Epithelial cell of proximal tubule (primary cell): ENCODE data around the gene KSR1. TPM values are rescaled to one million over a fixed set of nuclear protein-coding genes. Genes with fewer than 3 reads are reported as not detected.

ENCODE experiments used
- DNase-seq: peaks from one replicate; pipeline ENCODE4 v3.0.0-alpha.2; 2011; ENCODE audit warnings: low read depth
- H3K4me3 ChIP-seq: 2 replicates; pipeline ENCODE4 v1.5.1; 2011; ENCODE audit warnings: low read depth, mild to moderate bottlenecking, low read length
- total RNA-seq: library from RNA; depleted of rRNA; stranded (reverse); fragments of >200 nt; gene quantifications from 2 replicates; pipeline ENCODE4 v1.2.3, GENCODE V29; 2015
- TF ChIP-seq, protein P1 (sequence below): conservative IDR thresholded peaks from 2 replicates; pipeline ENCODE4 v1.5.1; 2012; ENCODE audit warnings: low read depth, mild to moderate bottlenecking, low read length

The KSR1 gene
- total RNA-seq, 1 donor from 2014 or later: 19.9 TPM

DNA sequence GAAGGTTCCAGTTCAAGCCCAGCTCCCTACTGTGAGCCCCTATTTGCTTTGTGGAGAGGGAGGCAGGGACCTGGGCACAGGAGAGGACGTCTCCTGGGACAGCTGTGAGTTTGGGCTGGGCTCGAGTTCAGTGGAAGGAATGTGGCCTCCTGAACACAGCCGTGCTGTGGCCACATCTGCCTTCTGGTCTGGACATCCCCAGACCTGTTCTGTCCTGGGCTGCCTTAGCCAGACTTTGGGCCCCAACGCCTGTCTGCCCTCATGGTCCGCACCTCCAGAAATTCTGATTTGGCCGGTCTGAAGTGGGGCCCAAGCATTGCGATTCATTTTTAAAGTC lies 114.3 kb downstream of the KSR1 start:
- DNase-seq: no peak
- TF ChIP-seq, protein P1, sequence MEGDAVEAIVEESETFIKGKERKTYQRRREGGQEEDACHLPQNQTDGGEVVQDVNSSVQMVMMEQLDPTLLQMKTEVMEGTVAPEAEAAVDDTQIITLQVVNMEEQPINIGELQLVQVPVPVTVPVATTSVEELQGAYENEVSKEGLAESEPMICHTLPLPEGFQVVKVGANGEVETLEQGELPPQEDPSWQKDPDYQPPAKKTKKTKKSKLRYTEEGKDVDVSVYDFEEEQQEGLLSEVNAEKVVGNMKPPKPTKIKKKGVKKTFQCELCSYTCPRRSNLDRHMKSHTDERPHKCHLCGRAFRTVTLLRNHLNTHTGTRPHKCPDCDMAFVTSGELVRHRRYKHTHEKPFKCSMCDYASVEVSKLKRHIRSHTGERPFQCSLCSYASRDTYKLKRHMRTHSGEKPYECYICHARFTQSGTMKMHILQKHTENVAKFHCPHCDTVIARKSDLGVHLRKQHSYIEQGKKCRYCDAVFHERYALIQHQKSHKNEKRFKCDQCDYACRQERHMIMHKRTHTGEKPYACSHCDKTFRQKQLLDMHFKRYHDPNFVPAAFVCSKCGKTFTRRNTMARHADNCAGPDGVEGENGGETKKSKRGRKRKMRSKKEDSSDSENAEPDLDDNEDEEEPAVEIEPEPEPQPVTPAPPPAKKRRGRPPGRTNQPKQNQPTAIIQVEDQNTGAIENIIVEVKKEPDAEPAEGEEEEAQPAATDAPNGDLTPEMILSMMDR: no peak
- no peak overlapping the region for H3K4me3 ChIP-seq

DNA sequence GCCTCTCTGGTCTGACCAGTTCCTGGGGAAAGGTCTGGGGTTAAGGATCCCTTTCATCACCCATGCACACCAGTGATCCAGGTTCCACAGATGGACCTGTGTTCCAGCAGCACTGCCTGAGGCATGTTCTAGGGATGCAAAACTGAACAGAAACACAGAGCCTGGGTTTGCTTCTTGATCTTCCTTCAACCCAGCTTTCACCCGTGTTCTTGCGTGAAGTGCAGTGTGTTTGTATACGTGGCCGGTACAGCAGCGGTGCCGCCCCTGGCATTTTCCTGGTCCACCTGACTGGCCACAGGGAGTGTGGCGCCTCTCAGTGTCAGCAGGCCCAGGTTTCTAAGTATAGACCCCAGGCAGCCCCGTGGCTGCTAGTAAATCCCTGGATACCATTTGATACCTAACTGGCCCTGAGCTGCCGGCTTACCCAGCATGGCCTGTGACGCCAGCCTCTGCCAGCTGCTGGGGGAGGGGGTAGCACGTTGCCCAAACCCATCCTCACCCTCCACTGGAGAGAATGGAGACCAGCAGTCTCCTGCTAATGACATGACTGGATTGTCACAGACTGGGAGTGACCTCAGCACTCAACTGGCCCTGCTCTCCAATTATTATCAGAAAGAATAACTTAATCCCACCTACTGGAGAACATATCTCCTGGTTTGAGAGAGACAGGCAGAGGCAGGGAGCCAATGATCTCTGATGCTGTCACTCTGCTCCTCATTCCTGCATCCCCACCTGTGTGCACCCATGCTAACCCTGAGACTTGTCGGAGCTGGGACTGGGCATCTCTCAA lies 115.5 kb downstream of the KSR1 start:
- no peak overlapping the region for H3K4me3 ChIP-seq
- no peak for DNase-seq
- TF ChIP-seq, protein P1: no peak

DNA sequence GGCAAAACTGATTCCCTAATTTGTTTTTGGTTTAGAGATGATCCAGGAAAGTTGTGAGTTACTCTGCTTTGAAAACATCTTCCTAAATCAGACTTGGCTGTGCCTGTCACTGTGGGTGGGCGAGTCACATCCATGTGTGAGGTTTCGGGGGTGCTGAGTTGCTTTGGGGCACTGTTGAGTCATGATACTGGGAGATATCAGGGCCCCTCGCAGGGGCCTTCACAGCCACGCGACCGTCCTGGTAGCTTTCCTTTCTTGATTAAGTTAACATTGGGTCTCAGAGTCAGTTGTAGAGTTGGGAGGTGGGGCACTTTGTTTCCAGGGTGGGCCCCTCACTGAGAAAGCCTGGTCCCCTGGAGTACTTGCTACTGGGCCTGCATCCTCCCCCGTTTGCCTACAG lies 116.4 kb downstream of the KSR1 start:
- no peak for DNase-seq

DNA sequence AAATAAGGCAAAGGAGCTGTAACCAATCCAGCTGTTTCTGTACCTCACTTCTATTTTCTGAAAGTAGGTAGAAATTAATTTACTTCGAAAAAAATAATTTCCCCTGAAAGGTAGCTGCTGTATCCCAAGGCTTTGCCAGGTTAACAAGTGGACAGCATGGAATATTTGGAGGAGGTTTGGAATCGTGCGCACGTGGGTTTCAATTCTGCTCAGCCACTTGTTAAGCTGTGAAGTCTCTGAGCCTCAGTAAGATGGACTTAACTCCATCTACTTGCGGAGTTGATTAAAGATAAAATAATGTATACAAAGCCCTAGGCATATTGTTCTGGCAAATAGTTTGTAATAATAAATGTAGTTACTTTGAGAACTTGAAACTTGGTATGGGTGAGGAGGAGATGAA lies 117.3 kb downstream of the KSR1 start:
- DNase-seq: no peak
- TF ChIP-seq, protein P1: no peak
- no peak overlapping the region for H3K4me3 ChIP-seq

More for the DNA sequence above, 116.4 kb downstream of the KSR1 start:
- no peak overlapping the region for H3K4me3 ChIP-seq
- TF ChIP-seq, protein P1: no peak

DNA sequence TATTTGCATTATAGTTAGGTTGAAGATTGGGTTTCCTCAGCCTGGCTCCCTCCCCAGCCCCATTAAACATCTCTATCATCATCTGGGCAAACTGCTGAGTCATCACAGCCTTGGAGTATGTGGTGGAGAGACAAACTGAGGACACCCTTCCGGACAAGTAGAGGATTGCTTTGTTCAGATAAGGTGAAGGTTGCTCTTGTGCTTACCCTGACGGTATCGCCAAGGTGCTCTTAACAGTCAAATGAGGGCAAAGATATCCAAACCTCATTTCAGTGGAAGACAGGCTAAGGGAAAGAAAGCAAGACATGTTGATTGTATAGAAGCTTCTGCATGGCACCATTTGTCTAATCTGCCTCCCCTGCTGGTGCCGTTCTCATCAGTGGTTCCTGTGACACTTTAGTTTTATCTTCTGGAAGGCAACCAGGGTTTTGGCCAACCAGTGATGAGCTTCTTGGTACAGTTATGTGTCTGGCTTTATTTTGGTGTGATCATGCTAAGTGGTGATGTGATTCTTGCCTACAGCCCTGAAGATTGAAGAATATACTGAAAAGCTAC lies 117.8 kb downstream of the KSR1 start:
- TF ChIP-seq, protein P1: no peak
- no peak overlapping the region for H3K4me3 ChIP-seq
- no peak for DNase-seq

DNA sequence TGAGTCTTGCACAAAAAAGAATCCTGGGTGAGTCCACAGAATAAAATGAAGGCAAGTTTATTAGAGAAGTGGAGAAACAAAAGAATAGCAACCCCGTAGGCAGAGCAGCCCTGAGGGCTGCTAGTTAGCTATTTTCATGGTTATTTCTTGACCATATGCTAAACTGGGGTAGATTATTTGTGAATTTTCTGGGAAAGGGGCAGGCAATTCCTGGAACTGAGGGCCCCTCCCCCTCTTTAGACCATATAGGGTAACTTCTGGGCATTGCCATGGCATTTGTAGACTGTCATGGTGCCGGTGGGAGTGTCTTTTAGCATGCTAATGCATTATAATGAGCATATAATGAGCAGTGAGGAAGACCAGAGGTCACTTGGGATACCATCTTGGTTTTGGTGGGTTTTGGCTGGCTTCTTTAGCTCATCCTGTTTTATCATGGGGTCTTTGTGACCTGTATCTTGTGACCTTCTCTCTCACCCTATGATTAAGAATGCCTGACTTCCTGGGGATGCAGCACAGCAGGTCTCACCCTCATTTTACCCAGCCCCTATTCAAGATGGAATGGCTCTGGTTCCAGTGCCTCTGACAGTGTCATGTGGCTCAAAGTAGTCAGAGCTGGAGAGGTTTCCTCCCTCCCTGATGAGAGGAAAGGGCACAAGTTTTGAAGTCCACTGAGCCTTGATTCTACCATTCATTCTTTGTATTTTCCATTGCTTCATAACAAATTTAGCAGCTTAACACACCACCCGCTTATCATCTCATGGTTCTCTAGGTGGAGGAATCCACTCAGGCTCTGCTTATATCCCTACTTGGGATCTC lies 119.1 kb downstream of the KSR1 start:
- H3K4me3 ChIP-seq: no peak overlapping the region
- TF ChIP-seq, protein P1: no peak
- no peak for DNase-seq
